ENCODE measurements around the gene GDPD3. TPM values are rescaled to one million over a fixed set of nuclear protein-coding genes. Genes with fewer than 3 reads are reported as not detected.

The GDPD3 gene
- total RNA-seq, 6 experiments from 2014 or later: 0.19 to 2.3 (median 2.3) TPM; not detected in 1

DNA sequence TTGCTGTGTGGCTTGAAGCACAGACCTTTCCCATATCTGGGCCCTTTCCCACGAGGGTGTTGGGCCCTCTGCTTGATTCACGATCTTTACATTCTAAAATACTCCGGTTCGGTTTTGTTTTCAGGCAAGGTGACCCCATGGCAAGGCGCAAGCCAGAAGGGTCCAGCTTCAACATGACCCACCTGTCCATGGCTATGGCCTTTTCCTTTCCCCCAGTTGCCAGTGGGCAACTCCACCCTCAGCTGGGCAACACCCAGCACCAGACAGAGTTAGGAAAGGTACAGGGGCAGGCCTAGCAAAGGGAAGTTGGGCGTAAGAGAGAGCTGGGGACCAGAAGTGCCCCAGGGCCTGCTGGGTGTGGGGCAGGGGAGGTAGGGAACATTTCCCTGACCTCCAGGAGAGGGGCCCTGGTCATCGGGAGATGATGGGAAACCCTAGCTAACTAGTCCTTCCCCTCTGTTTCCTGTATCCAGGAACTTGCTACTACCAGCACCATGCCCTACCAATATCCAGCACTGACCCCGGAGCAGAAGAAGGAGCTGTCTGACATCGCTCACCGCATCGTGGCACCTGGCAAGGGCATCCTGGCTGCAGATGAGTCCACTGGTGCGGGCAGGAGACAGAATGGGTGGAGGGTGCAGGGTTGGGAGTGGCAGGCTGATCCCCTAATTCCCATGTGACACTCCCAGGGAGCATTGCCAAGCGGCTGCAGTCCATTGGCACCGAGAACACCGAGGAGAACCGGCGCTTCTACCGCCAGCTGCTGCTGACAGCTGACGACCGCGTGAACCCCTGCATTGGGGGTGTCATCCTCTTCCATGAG is 46.4 kb downstream of the GDPD3 start:
- H3K4me1 ChIP-seq: peaks cover 0 to 43% (median 7%) of the 10 kb centered on the region in 4 donors
- intact Hi-C loops (cut with DNase I): no loop called here
- H3K27ac ChIP-seq: peak overlapping the region; percentile 93 to 100 (median 99)
- DNase-seq (peak; percentile 54 to 66 (median 60)), ATAC-seq (no peak)
- H3K27me3 ChIP-seq: no peaks in the 10 kb centered on the region
- TF ChIP-seq, protein P1, sequence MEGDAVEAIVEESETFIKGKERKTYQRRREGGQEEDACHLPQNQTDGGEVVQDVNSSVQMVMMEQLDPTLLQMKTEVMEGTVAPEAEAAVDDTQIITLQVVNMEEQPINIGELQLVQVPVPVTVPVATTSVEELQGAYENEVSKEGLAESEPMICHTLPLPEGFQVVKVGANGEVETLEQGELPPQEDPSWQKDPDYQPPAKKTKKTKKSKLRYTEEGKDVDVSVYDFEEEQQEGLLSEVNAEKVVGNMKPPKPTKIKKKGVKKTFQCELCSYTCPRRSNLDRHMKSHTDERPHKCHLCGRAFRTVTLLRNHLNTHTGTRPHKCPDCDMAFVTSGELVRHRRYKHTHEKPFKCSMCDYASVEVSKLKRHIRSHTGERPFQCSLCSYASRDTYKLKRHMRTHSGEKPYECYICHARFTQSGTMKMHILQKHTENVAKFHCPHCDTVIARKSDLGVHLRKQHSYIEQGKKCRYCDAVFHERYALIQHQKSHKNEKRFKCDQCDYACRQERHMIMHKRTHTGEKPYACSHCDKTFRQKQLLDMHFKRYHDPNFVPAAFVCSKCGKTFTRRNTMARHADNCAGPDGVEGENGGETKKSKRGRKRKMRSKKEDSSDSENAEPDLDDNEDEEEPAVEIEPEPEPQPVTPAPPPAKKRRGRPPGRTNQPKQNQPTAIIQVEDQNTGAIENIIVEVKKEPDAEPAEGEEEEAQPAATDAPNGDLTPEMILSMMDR (IDR thresholded peaks at IDR 0.05): no peak
- TF ChIP-seq POLR2A (IDR thresholded peaks at IDR 0.05): no peak
- H3K36me3 ChIP-seq: peaks cover 15 to 49% (median 29%) of the 10 kb centered on the region in 4 donors
- H3K9me3 ChIP-seq: no peaks in the 10 kb centered on the region
- 20% methylated on average over 8 of the region's 21 CpGs for WGBS (ENCODE audit: insufficient coverage, low coverage, low lambda C conversion rate, missing lambda C conversion rate)
- H3K4me3 ChIP-seq: peak overlapping the region; percentile 92 to 97 (median 94)

DNA sequence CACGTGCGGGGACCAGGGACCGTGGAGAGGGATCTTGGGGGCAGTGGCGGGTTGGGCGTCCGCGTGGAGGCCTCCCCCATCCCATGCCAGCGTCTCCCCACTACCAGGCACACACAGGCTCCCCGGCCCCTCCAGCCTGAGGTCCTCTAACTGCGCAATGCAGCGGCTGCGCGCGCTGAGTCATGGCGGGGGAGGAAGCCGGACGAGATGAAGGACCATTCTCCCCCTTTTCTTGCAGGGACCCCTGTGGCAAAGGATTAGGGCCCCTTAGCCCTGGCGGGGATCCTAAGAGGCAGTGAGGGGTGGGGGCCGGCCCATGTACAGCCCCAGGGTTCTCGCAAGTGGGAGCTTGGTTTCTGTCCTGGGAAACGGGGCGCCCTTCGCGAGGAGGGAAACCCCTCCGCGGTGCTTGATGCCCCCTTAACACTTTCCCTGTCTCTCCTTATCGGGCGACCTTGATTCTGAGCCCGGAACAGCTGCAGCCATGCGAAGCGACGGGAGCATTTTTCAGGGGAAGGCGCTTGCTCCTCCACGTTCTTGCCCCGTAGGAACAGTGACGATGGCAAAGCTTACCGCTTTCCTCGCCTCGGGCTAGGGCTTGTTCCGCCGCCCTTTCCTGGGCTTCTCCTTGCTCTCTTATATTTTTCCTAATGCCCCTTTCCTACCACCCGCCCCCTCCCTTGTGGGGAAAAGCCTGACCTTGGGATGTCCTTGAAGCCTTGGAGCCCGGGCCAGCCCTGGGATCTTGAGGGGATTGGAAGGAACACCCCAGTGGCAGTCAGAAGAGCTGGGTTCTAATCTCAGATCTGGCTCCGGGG is 47.2 kb downstream of the GDPD3 start:
- under 1% methylated on average over 13 of the region's 44 CpGs for whole genome bisulfite sequencing (ENCODE audit: insufficient coverage, low coverage, low lambda C conversion rate, missing lambda C conversion rate)
- DNase-seq: peak in 2 of 3 donors; percentile 59 to 60
- Histone ChIP-seq H3K27me3 (no peaks in the 10 kb centered on the region), H3K9me3 (no peaks in the 10 kb centered on the region), H3K4me3 (peak overlapping the region; percentile 92 to 97 (median 94)), H3K36me3 (peaks cover 10 to 41% (median 25%) of the 10 kb centered on the region in 4 donors), H3K27ac (peak overlapping the region; percentile 93 to 100 (median 99)), H3K4me1 (peaks cover 0 to 35% (median 7%) of the 10 kb centered on the region in 4 donors)
- no peak for TF ChIP-seq POLR2A (IDR thresholded peaks at IDR 0.05)
- TF ChIP-seq, protein P1 (IDR thresholded peaks at IDR 0.05): no peak
- ATAC-seq: peak in 3 of 4 donors; percentile 0 to 2 (median 1)
- intact Hi-C loops (cut with DNase I): no loop called here

DNA sequence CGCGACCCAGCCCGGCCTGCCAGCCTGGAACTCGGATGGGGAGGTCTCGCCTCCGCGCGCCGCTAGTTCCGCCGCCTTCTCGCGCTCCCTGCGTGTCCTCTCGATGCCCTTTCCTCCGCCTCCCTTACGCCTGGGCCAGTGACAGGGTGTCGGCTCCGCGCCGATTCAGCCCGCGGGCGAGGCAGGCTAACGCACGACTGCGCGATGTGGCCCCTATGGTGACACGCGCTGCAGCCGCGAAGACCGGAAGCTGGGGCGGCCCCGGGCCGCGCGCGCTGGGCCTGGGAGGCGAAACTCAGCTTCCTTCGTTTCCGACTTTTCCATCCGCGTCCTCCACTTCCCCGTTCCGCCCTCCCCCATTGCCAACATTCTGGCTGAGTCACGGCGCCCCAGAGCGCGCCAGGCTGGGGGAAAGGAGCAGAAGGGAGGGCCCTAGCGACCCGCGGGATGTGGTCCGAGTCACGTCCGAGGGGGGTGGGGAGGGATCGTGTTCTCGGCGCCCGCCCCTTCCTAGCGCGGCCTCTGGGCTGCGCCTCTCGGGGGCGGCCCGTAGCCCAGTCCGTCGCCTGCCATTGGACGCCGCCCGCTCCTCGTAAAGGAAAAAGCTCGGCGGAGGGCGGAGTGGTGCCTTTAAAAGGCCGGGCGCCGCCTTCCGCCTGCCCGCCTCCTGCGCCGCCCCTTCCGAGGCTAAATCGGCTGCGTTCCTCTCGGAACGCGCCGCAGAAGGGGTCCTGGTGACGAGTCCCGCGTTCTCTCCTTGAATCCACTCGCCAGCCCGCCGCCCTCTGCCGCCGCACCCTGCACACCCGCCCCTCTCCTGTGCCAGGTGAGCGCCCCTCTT is 48.0 kb downstream of the GDPD3 start, which contains the start of gene ALDOA:
TSS of gene ALDOA (plus strand) at position 659 of the 841 bp plus-strand sequence. CDS start 1,138 bp downstream, outside the sequence.
- Histone ChIP-seq H3K4me3 (peak within 1 kb of the TSS; percentile 92 to 97 (median 94)), H3K36me3 (peaks cover 10 to 32% (median 21%) of the 10 kb centered on the region in 4 donors), H3K9me3 (no peaks in the 10 kb centered on the region), H3K27me3 (no peaks in the 10 kb centered on the region), H3K4me1 (peaks cover 0 to 32% (median 7%) of the 10 kb centered on the region in 4 donors), H3K27ac (peak within 1 kb of the TSS; percentile 93 to 100 (median 99))
- intact Hi-C loops (cut with DNase I): no loop called here
- peak; percentile 97 for TF ChIP-seq POLR2A (IDR thresholded peaks at IDR 0.05)
- TF ChIP-seq, protein P1 (IDR thresholded peaks at IDR 0.05): peak in 1 of 4 donors; percentile 18
- WGBS (ENCODE audit: insufficient coverage, low coverage, low lambda C conversion rate, missing lambda C conversion rate): 0% methylated on average over 11 of the region's 99 CpGs
- ATAC-seq (peak; percentile 84 to 94 (median 89)), DNase-seq (peak; percentile 99 to 100 (median 99))

DNA sequence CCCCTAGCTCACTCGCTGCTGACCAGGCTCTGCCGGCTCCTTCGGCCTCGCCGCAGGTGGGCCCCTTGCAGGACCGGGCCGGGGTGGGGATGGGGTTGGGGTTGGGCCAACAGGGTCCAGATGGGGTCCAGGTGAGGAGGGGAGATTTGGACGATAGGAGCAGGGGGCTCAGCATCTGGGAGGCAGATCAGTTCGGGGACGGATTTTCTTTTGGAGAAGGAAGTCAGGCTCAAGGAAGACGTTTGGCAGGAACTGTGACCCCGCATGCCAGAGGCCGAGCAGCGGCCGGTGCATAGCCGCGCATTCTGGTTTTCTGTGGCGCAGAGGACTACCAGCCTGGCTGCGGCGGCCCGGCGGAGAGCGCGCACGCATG is 48.6 kb downstream of the GDPD3 start:
- Histone ChIP-seq H3K9me3 (no peaks in the 10 kb centered on the region), H3K27me3 (no peaks in the 10 kb centered on the region), H3K27ac (peak overlapping the region; percentile 93 to 100 (median 99)), H3K4me1 (peaks cover 0 to 29% (median 7%) of the 10 kb centered on the region in 4 donors), H3K4me3 (peak overlapping the region; percentile 92 to 97 (median 94)), H3K36me3 (peaks cover 10 to 26% (median 16%) of the 10 kb centered on the region in 4 donors)
- intact Hi-C loops (cut with DNase I): no loop called here
- TF ChIP-seq, protein P1 (IDR thresholded peaks at IDR 0.05): no peak
- TF ChIP-seq POLR2A (IDR thresholded peaks at IDR 0.05): no peak
- DNase-seq (no peak), ATAC-seq (peak in 3 of 4 donors; percentile 1 to 5 (median 1))
- 0% methylated on average over 5 of the region's 25 CpGs for WGBS (ENCODE audit: insufficient coverage, low coverage, low lambda C conversion rate, missing lambda C conversion rate)
